ENCODE data around the gene ILDR2.

ILDR2 gene

DNA sequence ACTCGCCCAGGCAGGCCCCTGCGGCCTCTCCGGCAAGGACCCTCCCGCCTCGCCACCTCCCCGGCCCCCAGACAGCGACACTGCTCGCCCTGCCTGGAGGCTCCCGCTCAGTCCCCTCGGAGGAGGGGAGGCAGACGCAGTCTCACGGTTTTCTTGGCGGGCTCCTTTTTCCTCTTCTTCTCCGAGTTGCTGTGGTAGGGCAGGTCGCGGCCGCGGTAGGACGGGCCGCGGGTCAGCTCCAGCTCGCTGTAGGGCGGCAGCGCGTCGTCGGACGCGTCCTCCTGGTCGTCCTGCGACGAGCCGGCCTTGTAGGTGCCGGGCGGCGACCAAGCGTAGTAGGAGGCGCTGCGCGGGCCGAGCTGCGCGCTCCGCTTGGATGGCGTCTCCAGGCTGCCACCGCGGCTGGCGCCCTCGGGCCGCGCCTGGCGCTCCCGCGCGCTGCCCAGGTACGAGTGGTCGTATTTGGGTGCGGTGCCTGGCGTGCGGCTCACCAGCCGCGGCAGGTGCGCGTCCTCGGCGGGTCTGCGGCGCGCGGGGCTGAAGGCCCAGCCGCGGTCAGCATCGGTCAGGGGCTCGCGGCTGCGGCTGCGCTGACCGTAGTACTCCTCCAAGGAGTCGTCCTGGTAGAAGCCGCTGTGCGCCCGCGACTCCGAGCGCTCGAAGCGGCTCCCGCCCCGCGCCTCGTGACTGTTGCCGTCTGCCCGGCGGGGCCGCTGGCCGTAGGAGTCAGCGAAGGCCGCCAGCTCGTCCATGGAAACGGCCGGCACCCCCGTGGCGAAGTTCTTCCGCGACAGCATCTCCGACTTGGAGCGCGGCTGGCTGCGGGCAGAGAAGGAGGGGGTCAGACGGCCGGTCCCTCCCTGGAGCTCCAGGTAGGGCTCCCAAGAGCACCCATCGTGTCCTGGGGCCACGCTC is 54.5 kb downstream of the ILDR2 start:
- no peak for DNase-seq

DNA sequence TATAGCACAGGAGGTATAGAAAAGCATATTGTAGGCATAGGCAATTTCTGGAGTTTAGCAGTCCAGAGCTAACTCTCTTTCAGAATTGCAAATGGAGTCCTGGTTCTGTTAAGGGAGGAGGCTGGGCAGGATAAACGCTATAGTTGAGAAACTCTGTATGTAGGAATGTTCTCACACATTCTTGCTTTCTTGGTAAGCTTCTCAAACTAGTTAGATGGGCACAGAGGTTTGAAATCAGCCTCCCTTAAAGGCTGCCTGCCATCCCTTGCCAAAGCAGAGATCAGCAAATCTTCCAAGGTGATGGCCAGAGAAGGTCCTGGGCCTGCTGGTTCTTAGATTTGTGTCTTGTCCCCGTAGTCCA is 56.4 kb downstream of the ILDR2 start:
- DNase-seq = no peak

DNA sequence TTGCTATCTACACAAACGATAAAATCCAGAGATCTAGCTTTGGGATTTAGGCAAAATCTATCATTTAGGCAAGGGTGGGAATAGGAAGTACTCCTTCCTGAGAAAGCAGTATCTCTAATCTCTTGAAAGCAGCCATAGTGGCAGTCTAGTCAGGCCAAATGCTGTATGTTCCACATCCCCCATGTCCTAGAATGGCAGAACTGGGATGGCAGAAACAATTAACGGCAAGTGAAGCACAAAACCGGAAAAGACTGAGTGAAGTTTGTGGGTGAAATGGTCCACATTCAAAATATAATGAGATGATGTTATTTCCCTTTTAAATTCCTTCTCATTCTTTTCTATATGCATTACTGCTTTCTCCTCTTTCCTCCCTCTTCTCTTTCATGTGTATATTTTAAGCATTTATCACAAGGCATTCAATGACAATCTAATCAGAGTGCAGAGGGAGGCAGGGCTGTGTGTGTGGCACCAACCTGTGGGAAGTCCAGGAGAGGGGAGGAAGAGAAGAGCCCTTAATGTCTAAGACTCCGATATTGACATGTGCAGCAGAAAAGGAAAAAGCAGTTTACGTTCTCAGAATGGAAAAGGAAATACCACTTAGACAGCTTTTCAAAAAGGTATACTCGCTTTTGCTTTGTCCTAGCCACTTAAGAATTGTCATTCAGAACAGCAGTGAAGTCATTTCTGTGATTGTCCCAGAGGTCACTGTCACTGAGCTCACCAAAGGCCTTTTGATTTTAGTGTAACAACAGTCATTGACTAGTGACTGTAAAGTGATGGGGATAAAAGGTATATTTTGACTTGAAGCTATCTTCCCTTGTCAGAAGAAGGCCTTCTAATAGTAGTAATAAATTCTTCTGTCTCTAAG is 57.0 kb downstream of the ILDR2 start:
- no peak for DNase-seq

DNA sequence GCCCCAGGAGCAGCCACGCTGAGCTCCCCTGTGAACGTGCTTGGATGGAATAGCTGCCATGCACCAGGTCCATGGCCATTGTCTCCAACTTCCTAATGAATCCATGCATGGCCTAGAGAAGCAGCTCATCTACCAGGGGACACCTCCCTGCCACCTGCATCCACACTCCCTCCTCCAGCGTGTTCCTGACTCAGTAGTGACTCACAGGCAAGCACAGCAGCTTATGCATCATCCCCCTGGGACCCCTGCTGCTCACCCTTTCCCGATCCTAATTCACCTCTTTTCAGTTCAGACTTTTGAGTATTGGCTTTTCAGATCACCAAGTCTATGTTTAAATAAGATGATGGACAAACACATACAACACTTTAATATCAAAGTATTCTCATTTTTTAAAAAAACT is 59.4 kb downstream of the ILDR2 start:
- DNase-seq = no peak

DNA sequence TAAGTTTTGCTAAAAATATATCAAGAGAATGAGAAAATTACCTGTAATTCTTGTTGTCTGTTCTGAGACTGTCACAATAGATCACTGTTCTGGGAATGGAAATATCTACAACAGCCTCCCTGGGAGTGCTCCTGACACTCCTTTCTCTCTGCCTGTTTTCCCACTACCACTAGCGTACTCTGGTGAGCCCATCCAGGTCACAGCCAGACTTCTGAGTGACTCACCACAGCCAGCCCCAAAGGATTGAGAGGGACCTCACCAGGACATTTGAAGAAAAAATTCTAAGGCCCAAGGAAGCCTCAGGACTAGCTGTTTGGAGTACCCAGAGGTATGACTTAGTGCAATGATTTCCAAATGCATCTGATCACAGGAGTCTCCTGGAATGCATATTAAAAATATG is 60.3 kb downstream of the ILDR2 start:
- DNase-seq = no peak

DNA sequence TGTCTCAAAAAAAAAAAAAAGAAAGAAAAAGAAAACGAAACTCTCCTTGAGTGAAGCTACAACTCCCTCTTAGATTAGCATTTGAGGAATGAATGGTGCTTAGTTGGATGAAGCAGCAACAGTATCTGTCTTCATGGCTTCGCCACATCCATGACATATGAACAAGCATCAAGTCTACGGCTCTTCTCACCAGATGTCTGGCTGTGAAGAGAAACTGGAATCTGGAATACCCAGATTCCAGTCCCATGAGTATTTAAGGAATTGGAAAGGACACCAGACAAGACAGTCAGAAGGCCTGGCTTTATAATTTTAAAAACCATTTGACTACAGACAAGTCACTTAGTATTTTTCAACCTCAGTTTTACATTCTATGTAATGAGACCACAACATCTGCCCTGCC is 61.2 kb downstream of the ILDR2 start:
- no peak for DNase-seq

DNA sequence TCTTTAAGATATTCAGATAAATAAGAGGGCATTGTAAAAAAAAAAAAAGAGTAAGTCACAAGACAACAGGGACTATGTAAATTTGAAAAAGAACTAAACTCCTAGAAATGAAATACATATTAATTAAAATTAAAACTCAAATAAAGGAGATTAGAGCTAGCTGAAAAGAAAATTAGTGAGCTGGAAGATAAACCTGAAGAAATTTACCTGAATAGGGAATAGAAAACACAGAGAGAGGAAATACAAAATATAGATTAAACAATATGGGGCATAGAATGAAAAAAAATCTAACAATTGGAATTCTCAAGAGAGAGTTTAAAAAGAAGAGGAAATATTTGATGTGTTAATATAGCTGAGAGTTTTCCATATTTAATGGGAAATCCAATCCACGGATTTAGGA is 63.7 kb downstream of the ILDR2 start:
- DNase-seq = no peak

DNA sequence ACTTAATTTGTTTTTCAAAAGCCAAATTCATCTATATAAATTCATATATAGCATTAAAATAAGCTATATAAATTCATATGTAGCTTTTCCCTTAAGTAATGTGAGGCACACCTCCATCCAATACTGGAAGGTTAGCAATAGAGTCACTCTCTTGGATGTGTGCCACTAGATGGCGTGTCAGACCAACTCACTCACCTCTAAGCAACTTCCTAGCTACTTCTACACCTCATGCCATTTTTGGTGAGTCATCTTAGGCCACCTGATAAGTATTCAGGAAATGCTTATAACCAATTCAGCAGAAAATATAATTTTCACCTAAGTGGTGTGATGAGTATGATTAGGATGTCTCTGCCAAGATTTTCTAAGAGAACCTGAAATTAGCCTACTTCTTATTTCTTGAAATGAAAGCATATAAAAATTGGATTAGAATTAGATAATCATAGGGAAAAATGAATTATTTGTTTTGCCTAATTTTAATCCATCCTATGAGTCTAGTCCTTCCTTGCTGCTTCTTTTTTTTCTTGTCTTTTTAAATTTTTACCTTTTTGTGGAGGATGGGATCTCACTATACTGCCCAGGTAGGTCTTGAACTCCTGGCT is 64.8 kb downstream of the ILDR2 start:
- peak; percentile 79 for DNase-seq

DNA sequence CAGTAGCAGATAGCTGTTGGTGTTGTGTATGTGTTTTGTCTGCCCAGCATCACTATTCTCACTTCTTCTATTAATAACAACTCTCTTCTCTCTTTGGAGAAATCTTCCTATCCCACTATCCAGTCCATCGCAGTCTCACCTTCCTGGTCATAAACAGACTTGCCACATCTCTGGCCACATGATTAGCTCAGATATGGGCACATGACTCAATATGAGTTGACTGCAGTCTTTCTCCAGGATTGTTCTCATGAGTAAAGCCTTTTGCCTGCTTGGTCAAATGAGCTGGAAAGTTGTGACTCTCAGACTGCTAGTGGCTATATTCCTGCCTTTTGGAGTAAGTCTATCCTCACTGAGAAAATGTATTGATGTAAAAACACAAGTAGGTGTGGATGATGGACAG is 66.4 kb downstream of the ILDR2 start:
- DNase-seq = no peak

DNA sequence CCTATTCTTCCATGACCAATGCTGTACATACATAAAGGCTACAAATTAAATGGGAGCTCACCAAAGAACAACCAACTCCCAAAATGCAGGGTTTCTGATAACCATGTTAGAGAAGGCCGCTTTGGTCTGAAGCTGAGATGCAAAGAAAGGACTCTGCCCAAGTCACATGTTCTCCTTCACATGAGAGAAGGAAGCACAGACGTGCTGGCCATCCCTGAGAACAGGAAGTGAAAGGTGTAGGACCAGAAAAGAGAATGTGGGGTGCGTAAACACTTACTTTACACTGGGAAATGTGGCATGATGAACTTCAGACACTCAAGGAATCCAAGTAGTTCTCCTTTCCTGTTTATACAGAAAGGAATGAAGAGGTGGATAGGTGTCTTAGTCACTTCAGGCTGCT is 67.6 kb downstream of the ILDR2 start:
- DNase-seq = no peak

DNA sequence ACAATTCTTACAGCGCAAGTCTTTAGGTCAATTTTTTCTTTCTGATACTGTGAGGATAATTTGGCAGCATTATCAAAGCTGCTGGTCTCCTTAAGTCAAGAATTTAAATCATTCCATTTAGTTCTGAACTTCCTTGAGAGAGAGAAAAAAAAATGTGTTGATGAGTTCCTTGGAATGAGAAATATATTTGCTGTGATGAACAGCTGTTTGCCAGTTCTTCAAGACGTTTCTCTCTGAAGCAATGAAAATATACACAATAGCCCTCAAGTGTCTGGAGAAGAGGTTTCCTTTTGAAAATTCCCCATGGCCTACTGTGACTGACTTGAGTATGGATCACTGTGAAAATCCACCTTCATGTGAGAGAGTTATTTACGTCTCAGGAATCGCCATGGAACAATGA is 68.3 kb downstream of the ILDR2 start:
- no peak for DNase-seq

DNA sequence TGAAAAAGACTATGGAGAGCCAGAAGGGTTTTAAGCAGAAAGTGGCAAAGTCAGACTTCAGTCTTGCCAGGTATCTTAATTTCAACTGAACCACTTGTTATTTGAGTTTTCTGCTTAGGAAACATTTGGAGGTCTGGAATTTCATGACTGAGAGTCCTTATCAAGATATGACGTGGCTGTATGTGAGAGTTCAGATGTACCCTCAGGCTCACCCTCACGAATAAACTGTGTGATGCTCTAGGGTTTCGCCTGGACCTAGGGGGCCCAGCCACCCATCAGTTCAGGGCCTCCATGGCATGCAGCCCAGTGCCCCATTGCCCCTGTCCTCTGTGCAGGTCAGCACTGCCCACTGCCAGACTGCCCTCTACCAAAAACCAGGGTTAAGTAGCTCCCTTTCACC is 68.7 kb downstream of the ILDR2 start:
- DNase-seq = no peak

DNA sequence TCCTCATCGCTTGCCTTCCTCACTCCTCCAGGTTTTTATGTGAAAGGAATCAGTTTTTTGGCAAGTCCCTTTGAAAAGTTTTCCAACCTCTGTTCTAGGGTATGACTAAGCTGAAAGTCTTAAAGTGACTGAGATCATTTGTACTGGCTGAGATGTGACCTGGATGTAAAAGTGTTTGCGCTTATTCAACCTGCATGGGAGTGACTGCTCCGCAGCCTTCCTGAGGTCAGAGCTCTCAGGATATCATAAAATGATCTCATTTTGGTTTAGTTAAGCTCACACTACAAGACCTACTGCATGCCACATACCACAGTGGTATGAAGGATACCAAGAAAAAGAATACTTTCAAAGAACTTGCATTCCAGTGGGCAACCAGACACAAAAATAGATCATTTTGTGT is 69.4 kb downstream of the ILDR2 start:
- no peak for DNase-seq

DNA sequence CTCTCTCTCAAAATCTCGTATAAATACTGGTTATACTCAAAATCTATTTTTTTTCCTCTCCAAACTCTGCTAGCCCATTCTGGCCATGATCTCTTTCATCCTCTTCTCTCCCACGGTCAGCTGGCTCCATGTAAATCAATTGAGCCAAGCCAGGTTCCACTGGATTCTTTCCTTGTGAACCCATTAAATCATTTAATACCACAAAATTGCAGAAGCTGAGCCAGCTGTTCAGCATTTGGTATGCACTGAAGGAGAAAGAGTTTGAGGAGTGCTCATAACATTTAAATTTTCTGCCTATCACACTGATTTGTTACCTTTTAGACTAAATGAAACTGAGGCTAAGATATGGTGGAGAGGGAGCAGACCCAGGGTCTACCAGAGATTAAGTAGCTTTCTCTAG is 70.2 kb downstream of the ILDR2 start:
- DNase-seq = no peak

DNA sequence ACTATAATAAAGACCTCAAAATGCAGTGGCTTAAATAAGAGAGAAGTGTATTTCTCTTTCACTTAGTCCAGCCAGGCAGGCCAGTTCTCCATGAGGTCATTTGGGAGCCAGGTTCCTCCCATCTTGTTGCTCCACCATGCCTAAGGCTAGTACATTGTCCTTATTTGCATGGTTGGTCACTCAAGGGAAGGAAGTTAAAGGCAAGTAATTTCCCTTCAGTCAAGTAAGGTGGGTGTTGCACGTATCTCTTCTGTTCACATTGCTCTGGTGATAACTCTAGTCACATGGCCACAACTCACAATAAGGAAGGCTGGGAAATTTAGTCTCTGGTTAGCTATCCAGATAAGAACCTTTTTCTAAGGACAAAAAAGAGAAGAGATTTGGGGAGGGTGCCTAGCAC is 72.1 kb downstream of the ILDR2 start:
- DNase-seq = no peak

DNA sequence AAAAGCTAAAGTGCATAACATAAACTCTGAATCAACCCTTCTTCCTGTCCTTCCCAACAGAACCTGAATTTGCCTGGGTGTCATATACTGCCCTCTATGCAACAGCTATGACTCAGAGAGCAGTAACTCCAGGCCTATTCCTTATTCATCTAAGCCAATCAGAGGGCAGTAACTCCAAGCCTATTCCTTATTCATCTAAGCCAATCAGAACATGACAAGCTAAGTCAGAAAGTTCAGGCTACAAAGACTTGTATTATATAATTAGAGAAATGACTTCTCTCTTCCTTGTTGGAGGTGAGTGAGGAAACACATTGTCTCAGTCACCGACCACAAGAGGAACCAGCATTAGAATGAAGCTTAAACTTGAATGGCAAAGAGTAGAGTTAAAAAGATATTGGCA is 73.1 kb downstream of the ILDR2 start:
- DNase-seq = no peak

DNA sequence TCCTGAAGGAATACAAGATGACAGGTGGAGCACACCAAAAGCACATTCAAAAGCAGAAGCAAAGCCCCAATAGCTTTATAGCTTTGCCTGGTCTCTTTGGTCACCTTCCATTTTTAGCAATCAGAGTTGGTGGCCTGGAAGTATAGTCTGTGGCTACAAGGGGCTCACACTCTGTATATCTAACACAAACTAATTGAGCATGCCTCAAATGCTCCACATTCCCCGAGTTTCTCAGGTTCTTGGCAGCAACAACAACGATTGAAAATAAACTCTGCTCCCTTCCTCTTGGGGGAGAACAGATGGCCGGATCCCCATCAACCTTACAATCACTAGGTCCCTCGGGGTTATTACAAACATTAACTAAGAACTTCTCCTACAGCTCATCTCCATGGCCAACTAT is 74.4 kb downstream of the ILDR2 start:
- DNase-seq = no peak

DNA sequence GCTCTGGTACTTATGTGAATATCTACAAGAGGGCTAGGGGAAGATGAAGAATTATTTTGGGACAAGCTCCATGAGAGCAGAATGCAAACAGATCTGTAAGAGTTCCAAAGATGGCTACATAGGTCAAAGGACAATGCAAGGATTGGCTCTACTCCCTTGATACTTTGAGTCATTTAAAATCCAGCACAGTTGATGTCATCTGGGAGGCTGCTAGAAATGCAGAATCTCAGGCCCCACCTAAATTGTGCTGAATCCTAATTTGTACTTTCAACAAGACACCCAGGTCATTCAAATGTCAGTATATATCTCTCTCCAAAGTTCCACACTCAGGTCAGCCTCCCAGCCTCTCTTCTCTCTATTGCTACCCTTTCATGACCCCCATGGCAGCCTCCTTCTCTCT is 75.6 kb downstream of the ILDR2 start:
- DNase-seq = no peak

DNA sequence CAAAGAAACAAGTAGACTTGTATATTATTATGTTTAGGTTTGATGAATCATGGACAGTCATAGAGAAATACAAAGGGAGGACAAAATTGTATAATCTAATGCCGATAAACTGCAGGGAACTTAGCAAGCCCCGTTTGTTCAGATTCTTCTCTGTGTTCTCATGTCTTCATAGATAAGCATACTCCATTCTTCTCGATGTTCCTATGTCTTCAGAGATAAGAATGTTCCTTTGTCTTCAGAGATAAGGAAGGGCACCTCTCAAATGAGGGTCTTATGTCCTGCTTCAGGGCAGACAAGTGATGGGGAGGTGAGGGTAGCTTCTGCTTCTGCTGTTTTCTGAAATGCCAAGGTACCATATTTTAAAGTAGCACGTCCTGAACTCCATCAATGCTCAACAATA is 79.6 kb downstream of the ILDR2 start:
- no peak for DNase-seq

DNA sequence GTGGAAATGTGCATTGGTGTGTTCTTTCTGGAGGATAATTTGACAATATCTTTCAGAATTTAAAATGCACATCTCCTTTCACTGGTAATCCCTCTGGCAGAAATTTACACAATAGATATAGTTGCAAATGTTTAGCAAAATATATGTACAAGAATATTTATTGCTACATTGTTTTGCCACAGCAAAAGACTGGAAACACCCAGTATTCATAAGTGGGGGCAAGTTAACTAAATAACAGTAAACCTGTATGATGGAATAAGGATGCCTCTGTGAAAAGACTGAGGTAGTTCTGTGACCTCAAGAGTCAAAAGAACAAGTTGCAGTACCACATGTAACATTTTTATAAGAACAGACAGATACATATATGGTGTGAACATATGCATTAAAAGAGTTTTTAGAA is 85.6 kb downstream of the ILDR2 start:
- DNase-seq = no peak

DNA sequence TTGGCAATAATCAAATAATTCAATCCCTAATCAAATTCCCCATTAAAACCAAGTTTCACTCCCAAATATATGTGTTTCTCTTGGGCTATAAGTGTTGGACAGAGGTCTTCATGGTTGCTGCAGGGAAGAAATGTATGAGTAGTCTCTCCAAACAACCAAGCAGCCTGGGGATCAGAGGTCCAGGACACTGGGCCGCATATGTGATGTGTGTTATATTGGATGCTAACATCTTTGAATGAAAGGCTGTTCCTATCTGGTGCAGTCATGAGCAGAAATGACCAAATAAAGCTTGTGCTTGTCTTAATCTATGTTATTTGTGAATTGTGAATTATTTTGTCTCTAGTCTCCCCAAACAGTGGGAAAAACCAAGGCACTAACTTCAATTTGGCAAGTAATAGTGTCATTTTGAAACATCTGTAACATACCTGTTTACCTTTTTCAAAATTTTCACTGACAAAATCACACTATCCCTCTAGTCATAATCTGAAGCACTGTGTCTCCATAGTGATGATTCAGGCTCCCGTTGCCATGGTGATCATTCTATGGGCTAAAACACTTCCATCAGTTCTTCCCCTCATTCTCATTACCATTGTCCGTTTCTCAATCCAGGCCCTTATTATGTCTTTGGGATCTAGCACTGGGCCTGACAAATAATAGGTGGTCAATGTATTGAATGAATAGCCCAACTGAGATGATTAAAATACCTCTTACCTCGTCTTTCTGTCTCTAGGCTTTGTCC is 86.8 kb downstream of the ILDR2 start:
- no peak for DNase-seq

DNA sequence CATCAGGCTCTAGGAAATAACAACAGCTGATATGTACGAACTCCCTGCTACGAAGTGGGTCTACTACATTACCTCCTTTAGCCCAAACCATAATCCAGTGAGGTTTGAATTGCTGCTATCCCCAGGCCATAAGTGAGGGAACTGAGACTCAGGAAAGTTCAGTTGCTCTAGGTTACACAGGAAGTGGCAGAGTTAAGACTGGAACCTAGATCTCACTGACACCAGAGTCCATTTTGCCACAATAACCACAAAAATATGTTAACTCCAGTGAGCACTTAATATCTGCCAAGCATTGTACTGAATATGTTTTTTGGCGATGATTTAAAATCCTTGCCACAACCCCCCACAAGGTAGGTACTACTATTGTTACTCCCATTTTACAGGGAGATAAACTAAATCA is 90.4 kb downstream of the ILDR2 start:
- DNase-seq = no peak

DNA sequence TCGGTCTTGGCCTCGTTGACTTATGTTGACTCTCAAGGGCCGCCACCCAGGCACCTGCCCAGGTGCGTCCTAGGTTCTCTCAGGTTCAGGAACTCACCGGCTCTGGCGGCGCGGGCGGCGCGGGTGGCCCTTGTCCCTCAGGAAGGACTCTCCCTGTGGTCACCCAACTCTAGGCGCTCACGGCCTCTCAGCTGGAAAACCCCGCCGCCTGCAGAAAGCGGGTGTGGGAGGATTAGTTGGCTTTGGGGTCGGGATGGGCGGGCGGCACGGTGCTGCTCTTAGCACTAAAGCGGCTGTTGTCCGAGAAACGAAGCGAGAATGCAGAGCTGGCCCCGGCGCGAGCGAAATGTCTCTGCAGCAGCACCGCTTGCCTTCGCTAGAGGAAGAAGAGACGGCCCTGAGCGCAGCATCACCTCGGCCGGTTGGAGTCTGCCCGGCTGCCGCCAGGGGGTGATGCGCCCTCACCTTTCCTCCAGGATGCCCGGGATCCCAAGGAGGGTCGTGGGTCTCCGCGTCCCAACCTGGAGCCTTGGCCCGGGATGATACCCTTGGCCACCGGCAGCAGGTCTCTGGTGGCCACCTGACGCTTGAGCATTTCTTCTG is 91.2 kb downstream of the ILDR2 start:
- DNase-seq = peak; percentile 47

Data from midbrain (tissue), 1 donor.